HG02623 (cell line): ENCODE measurements around the gene PCSK6.
"Not testable (repeated sequence)": the region's sequence is repeated elsewhere in the genome, so short reads cannot be mapped to it uniquely, and the experiment has no call there.

ENCODE experiments used
- ATAC-seq: cut with Tn5 transposase; IDR thresholded peaks from one replicate; pipeline ENCODE4 v1.9.1; 2021; ENCODE audit warnings: moderate library complexity; ENCODE audit not compliant: unreplicated experiment

Gene PCSK6

GRCh38 chr15:101434032-101434920, 55.2 kb downstream of the PCSK6 start:
- ATAC-seq: no peak

- ATAC-seq: no peak
Measured at GRCh38 chr15:101433396-101433795, 56.1 kb downstream of the PCSK6 start.

- ATAC-seq: no peak
Measured at GRCh38 chr15:101432982-101433381, 56.5 kb downstream of the PCSK6 start.

GRCh38 chr15:101431748-101432147, 57.8 kb downstream of the PCSK6 start:
- no peak for ATAC-seq

GRCh38 chr15:101431301-101431700, 58.2 kb downstream of the PCSK6 start:
- no peak for ATAC-seq

- no peak for ATAC-seq
Measured at GRCh38 chr15:101429646-101430045, 59.9 kb downstream of the PCSK6 start.

GRCh38 chr15:101429191-101429590, 60.3 kb downstream of the PCSK6 start:
- ATAC-seq: no peak

GRCh38 chr15:101428758-101429157, 60.7 kb downstream of the PCSK6 start:
- ATAC-seq: no peak

GRCh38 chr15:101427606-101428487, 61.7 kb downstream of the PCSK6 start:
- no peak for ATAC-seq

GRCh38 chr15:101426761-101427333, 62.7 kb downstream of the PCSK6 start:
- no peak for ATAC-seq

GRCh38 chr15:101425787-101426365, 63.6 kb downstream of the PCSK6 start:
- no peak for ATAC-seq

- no peak for ATAC-seq
Measured at GRCh38 chr15:101424984-101425383, 64.5 kb downstream of the PCSK6 start.

- ATAC-seq: no peak
Measured at GRCh38 chr15:101420232-101420631, 69.3 kb downstream of the PCSK6 start.

GRCh38 chr15:101416475-101416874, 73.0 kb downstream of the PCSK6 start:
- not testable (repeated sequence) for ATAC-seq

- no peak for ATAC-seq
Measured at GRCh38 chr15:101413239-101413638, 76.3 kb downstream of the PCSK6 start.

- ATAC-seq: no peak
Measured at GRCh38 chr15:101411581-101411980, 77.9 kb downstream of the PCSK6 start.

GRCh38 chr15:101411085-101411484, 78.4 kb downstream of the PCSK6 start:
- no peak for ATAC-seq

- ATAC-seq: no peak
Measured at GRCh38 chr15:101410612-101411011, 78.9 kb downstream of the PCSK6 start.

- no peak for ATAC-seq
Measured at GRCh38 chr15:101409621-101410020, 79.9 kb downstream of the PCSK6 start.

- ATAC-seq: no peak
Measured at GRCh38 chr15:101407966-101408775, 81.3 kb downstream of the PCSK6 start.
